Non-pigmented ciliary epithelial cell (primary cell): ENCODE measurements around the gene SENP7.
"Not testable (repeated sequence)": the region's sequence is repeated elsewhere in the genome, so short reads cannot be mapped to it uniquely, and the experiment has no call there.

Source experiments
- DNase-seq: peaks from one replicate; pipeline ENCODE4 v3.0.0-alpha.2; 2010; ENCODE audit warnings: low read depth

SENP7 gene

GRCh38 chr3:101527906-101528305 lies 14.9 kb upstream of the SENP7 start:
- no peak for DNase-seq

GRCh38 chr3:101527441-101527840 lies 14.4 kb upstream of the SENP7 start:
- no peak for DNase-seq

- DNase-seq: no peak
Measured at GRCh38 chr3:101521211-101521701, 8.2 kb upstream of the SENP7 start.

- DNase-seq: no peak
Measured at GRCh38 chr3:101519685-101520365, 6.8 kb upstream of the SENP7 start.

- no peak for DNase-seq
Measured at GRCh38 chr3:101518421-101518871, 5.4 kb upstream of the SENP7 start.

- DNase-seq: no peak
Measured at GRCh38 chr3:101513419-101513986, 491 bp upstream of the SENP7 start.

- DNase-seq: no peak
Measured at GRCh38 chr3:101512396-101512645, 691 bp downstream of the SENP7 start.

GRCh38 chr3:101509811-101510210 lies 3.2 kb downstream of the SENP7 start:
- DNase-seq: no peak

- no peak for DNase-seq
Measured at GRCh38 chr3:101509281-101509680, 3.7 kb downstream of the SENP7 start.

- no peak for DNase-seq
Measured at GRCh38 chr3:101501783-101502182, 11.2 kb downstream of the SENP7 start.

- no peak for DNase-seq
Measured at GRCh38 chr3:101500208-101500607, 12.8 kb downstream of the SENP7 start.

GRCh38 chr3:101497803-101498202 lies 15.2 kb downstream of the SENP7 start:
- no peak for DNase-seq

- DNase-seq: no peak
Measured at GRCh38 chr3:101495552-101495951, 17.5 kb downstream of the SENP7 start.

GRCh38 chr3:101484805-101485620 lies 28.0 kb downstream of the SENP7 start:
- peak; percentile 52 for DNase-seq

GRCh38 chr3:101478980-101479379 lies 34.0 kb downstream of the SENP7 start:
- DNase-seq: no peak

GRCh38 chr3:101474841-101475552 lies 38.0 kb downstream of the SENP7 start:
- not testable (repeated sequence) for DNase-seq

- not testable (repeated sequence) for DNase-seq
Measured at GRCh38 chr3:101468676-101469075, 44.3 kb downstream of the SENP7 start.

GRCh38 chr3:101467310-101467663 lies 45.7 kb downstream of the SENP7 start:
- not testable (repeated sequence) for DNase-seq

GRCh38 chr3:101466465-101467309 lies 46.3 kb downstream of the SENP7 start:
- no peak for DNase-seq

GRCh38 chr3:101464235-101464634 lies 48.8 kb downstream of the SENP7 start:
- no peak for DNase-seq

GRCh38 chr3:101461451-101461850 lies 51.6 kb downstream of the SENP7 start:
- DNase-seq: no peak

- no peak for DNase-seq
Measured at GRCh38 chr3:101458387-101458786, 54.6 kb downstream of the SENP7 start.
